ENCODE measurements around the gene CRAMP1. TPM values are rescaled to one million over a fixed set of nuclear protein-coding genes. Genes with fewer than 3 reads are reported as not detected.

The CRAMP1 gene
- total and polyA plus RNA-seq, 2 donors from 2014 or later = 2.9 to 20.0 TPM

DNA sequence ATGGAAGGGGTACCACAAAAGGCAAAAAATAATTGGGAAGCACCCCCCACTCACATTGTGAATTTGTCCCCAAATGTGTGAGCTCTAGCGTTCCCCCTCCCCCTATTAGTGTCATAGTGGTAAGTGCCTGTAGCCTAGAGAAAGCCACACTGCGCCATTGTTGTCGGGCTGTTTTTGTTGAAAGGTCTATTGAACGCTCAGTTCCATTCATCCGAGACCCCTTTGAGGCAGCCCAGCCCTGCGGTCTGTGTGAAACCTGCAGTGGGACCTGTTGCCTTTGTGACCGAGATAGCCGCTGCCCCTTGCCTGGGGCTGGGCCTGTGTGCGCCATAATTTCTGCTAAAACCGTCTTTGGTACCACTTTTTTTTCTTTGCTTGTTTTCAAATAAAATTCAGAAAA is 68.9 kb downstream of the CRAMP1 start:
- TF ChIP-seq, protein P1, sequence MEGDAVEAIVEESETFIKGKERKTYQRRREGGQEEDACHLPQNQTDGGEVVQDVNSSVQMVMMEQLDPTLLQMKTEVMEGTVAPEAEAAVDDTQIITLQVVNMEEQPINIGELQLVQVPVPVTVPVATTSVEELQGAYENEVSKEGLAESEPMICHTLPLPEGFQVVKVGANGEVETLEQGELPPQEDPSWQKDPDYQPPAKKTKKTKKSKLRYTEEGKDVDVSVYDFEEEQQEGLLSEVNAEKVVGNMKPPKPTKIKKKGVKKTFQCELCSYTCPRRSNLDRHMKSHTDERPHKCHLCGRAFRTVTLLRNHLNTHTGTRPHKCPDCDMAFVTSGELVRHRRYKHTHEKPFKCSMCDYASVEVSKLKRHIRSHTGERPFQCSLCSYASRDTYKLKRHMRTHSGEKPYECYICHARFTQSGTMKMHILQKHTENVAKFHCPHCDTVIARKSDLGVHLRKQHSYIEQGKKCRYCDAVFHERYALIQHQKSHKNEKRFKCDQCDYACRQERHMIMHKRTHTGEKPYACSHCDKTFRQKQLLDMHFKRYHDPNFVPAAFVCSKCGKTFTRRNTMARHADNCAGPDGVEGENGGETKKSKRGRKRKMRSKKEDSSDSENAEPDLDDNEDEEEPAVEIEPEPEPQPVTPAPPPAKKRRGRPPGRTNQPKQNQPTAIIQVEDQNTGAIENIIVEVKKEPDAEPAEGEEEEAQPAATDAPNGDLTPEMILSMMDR (IDR thresholded peaks at IDR 0.05; ENCODE audit: borderline replicate concordance, extremely low read depth, insufficient read depth) = no peak
- intact Hi-C loops (cut with DNase I) = no loop called here
- H3K9ac ChIP-seq (ENCODE audit: low read length in 3 of 3) = no peak overlapping the region
- H3K9me3 ChIP-seq (ENCODE audit: control insufficient read depth in 2 of 3, insufficient read depth in 1 of 3, low read length in 3 of 3) = no peaks in the 10 kb centered on the region
- peak overlapping the region in 1 of 2 donors; percentile 6 for H3K27ac ChIP-seq (ENCODE audit: low read depth in 2 of 2, low read length in 2 of 2)
- DNase-seq (peak in 1 of 5 donors; percentile 41), FAIRE-seq (no peak)
- H3K36me3 ChIP-seq (ENCODE audit: control insufficient read depth in 2 of 3, insufficient read depth in 3 of 3, low read length in 3 of 3) = peaks cover 0 to 5% (median 1%) of the 10 kb centered on the region in 3 donors
- no peaks in the 10 kb centered on the region for H3K27me3 ChIP-seq (ENCODE audit: control insufficient read depth, insufficient read depth, low read length)
- no peak overlapping the region for H3K4me3 ChIP-seq (ENCODE audit: low read length in 3 of 3)
- peaks cover 0 to 4% (median 0%) of the 10 kb centered on the region in 3 donors for H3K4me1 ChIP-seq (ENCODE audit: control insufficient read depth in 2 of 3, insufficient read depth in 2 of 3, low read depth in 1 of 3, low read length in 3 of 3)

DNA sequence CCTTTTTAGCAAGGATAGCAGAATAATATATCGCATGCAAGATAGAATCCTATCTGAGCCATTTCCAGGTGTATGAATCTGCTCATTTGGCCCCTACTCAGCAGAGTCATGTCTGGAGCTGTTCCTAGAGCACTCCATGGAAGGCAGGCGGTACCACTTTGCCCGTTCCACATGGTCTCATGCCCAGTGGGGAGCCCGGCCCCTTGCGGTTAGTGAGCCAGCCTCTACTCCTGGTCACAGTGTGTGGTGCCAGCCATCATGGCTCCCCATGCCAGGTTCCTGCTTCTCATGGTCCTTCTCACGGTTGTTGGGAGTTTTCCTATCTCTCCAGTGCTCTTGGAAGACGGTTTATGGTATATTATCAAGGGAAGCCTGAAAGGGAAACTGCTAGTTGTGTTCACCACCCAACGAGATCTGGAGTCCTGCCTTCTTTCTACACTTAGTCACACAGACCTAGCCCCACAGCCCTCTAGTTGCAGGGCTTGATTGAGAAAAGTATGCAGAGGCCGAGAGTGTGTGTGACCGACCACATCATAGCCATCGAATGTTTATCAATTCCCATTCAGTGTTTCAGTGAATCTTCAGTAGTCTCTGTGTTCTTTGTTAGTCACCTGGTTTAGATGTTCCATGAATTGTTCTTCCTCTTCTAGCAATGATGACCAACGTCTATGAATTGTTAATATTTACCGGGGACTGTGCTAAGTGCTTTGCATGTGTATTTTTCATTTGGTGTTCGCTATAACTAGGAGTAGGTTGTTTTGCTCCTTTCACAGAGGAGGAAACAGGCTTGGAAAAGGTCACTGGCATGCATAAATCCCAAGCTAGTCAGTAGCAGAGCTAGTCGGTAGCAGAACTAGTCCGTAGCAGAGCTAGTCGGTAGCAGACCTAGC is 75.5 kb downstream of the CRAMP1 start:
- H3K9ac ChIP-seq (ENCODE audit: low read length in 3 of 3) = no peak overlapping the region
- H3K4me1 ChIP-seq (ENCODE audit: control insufficient read depth in 2 of 3, insufficient read depth in 2 of 3, low read depth in 1 of 3, low read length in 3 of 3) = peaks cover 0 to 4% (median 2%) of the 10 kb centered on the region in 3 donors
- no peaks in the 10 kb centered on the region for H3K9me3 ChIP-seq (ENCODE audit: control insufficient read depth in 2 of 3, insufficient read depth in 1 of 3, low read length in 3 of 3)
- peaks cover 0 to 18% (median 3%) of the 10 kb centered on the region in 3 donors for H3K36me3 ChIP-seq (ENCODE audit: control insufficient read depth in 2 of 3, insufficient read depth in 3 of 3, low read length in 3 of 3)
- no peak overlapping the region for H3K4me3 ChIP-seq (ENCODE audit: low read length in 3 of 3)
- peak in 1 of 5 donors; percentile 41 for DNase-seq
- FAIRE-seq = no peak
- intact Hi-C loops (cut with DNase I) = no loop called here
- no peaks in the 10 kb centered on the region for H3K27me3 ChIP-seq (ENCODE audit: control insufficient read depth, insufficient read depth, low read length)
- TF ChIP-seq, protein P1 (IDR thresholded peaks at IDR 0.05; ENCODE audit: borderline replicate concordance, extremely low read depth, insufficient read depth) = no peak
- peak overlapping the region in 1 of 2 donors; percentile 23 for H3K27ac ChIP-seq (ENCODE audit: low read depth in 2 of 2, low read length in 2 of 2)

DNA sequence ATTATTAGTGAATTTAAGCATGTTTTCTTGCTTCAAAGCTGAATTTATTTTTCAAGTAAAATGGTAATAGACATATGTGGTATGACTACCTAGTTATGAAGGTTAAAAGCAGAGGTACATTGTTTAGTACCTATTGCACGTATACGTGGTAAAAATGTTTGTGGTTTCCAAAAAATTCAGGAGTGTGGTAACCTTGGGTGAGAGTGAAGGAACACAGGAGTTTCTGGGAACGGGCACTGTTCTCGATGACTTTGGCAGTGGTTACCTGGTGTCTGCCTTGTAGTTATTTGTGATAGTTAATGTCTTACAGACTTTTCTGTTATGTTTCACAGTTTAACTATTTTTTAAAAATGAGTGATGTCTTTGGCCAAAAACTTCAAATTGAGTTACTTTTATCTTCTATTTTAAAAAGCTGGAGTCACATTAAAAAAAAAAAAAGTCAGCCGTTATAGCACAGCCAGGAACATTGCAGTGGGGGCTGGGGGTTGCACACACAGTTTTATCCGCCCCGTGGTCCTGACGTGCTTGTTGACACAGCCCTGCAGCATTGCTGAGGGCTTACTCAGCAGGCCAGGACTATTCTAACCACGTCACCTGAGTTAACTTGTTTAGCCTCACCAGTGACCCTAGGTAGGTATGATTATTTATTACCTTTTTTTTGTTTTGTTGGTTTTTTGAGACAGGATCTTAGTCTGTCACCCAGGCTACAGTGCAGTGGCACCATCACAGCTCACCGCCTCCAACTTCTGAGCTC is 76.8 kb downstream of the CRAMP1 start:
- Histone ChIP-seq H3K4me3 (ENCODE audit: low read length in 3 of 3) (no peak overlapping the region), H3K27ac (ENCODE audit: low read depth in 2 of 2, low read length in 2 of 2) (peak overlapping the region; percentile 51 to 61), H3K27me3 (ENCODE audit: control insufficient read depth, insufficient read depth, low read length) (no peaks in the 10 kb centered on the region), H3K9ac (ENCODE audit: low read length in 3 of 3) (peak overlapping the region in 1 of 3 donors; percentile 36), H3K36me3 (ENCODE audit: control insufficient read depth in 2 of 3, insufficient read depth in 3 of 3, low read length in 3 of 3) (peaks cover 4 to 24% (median 14%) of the 10 kb centered on the region in 3 donors), H3K9me3 (ENCODE audit: control insufficient read depth in 2 of 3, insufficient read depth in 1 of 3, low read length in 3 of 3) (no peaks in the 10 kb centered on the region), H3K4me1 (ENCODE audit: control insufficient read depth in 2 of 3, insufficient read depth in 2 of 3, low read depth in 1 of 3, low read length in 3 of 3) (peaks cover 0 to 4% (median 2%) of the 10 kb centered on the region in 3 donors)
- TF ChIP-seq, protein P1 (IDR thresholded peaks at IDR 0.05; ENCODE audit: borderline replicate concordance, extremely low read depth, insufficient read depth) = no peak
- DNase-seq = peak in 1 of 5 donors; percentile 91
- intact Hi-C loops (cut with DNase I) = no loop called here
- FAIRE-seq = no peak

Data from kidney (tissue), 14 donors.